ENCODE results near the gene PRSS2. TPM values are rescaled to one million over a fixed set of nuclear protein-coding genes. Genes with fewer than 3 reads are reported as not detected.
"Not testable (repeated sequence)": the region's sequence is repeated elsewhere in the genome, so short reads cannot be mapped to it uniquely, and the experiment has no call there.

The PRSS2 gene
- total RNA-seq, 1 experiment from 2014 or later = 22.4 TPM

GRCh38 chr7:142745745-142746144, 25.0 kb upstream of the PRSS2 start:
- Histone ChIP-seq H3K9me3 (ENCODE audit: control insufficient read depth, insufficient read depth, low read depth, low read length) (no peaks in the 10 kb centered on the region), H3K27me3 (ENCODE audit: control insufficient read depth, insufficient read depth, low read length) (0 out of 2 replicates have a peak, but pooled peaks cover 4% of the 10 kb centered on the region), H3K27ac (ENCODE audit: low read length) (no peak overlapping the region), H3K4me3 (ENCODE audit: low read depth in 2 of 2, low read length in 2 of 2) (no peak overlapping the region), H3K36me3 (ENCODE audit: control insufficient read depth, insufficient read depth, low read length) (no peaks in the 10 kb centered on the region), H3K4me1 (ENCODE audit: control insufficient read depth, insufficient read depth, low read length) (no peaks in the 10 kb centered on the region)
- ChIA-PET CTCF (no interaction called here), POLR2A (no interaction called here)
- no peak for DNase-seq (ENCODE audit: low read depth, low spot score)
- TF ChIP-seq TCF7L2 (IDR thresholded peaks at IDR 0.05; ENCODE audit: low read depth, low read length) (no peak), POLR2AphosphoS5 (IDR thresholded peaks at IDR 0.05; ENCODE audit: low read depth, low read length) (no peak), REST (IDR thresholded peaks at IDR 0.05; ENCODE audit: insufficient read depth in 1 of 2, low read depth in 2 of 2, low read length in 1 of 2) (no peak), CTCF (IDR thresholded peaks at IDR 0.05) (no peak), SIN3A (IDR thresholded peaks at IDR 0.05; ENCODE audit: borderline replicate concordance, insufficient read depth, low read depth, low read length) (no peak)
- ATAC-seq = no peak
- intact Hi-C loops (cut with micrococcal nuclease; ENCODE audit: unreplicated experiment) = no loop called here
- in situ Hi-C loops (cut with HindIII; ENCODE audit: low pct_unique_long_range_greater_than_20kb, low sequenced_read_pairs) = no loop called here
- BruUV-seq (replicated peaks) = no TSS peak

GRCh38 chr7:142746264-142746663, 24.5 kb upstream of the PRSS2 start:
- no peak overlapping the region for H3K4me3 ChIP-seq (ENCODE audit: low read depth in 2 of 2, low read length in 2 of 2)
- ChIA-PET POLR2A (no interaction called here), CTCF (no interaction called here)
- TF ChIP-seq SIN3A (IDR thresholded peaks at IDR 0.05; ENCODE audit: borderline replicate concordance, insufficient read depth, low read depth, low read length) = no peak
- no peak for TF ChIP-seq REST (IDR thresholded peaks at IDR 0.05; ENCODE audit: insufficient read depth in 1 of 2, low read depth in 2 of 2, low read length in 1 of 2)
- TF ChIP-seq POLR2AphosphoS5 (IDR thresholded peaks at IDR 0.05; ENCODE audit: low read depth, low read length) = no peak
- no peak for TF ChIP-seq CTCF (IDR thresholded peaks at IDR 0.05)
- TF ChIP-seq TCF7L2 (IDR thresholded peaks at IDR 0.05; ENCODE audit: low read depth, low read length) = no peak
- no peaks in the 10 kb centered on the region for H3K36me3 ChIP-seq (ENCODE audit: control insufficient read depth, insufficient read depth, low read length)
- no peaks in the 10 kb centered on the region for H3K4me1 ChIP-seq (ENCODE audit: control insufficient read depth, insufficient read depth, low read length)
- H3K27me3 ChIP-seq (ENCODE audit: control insufficient read depth, insufficient read depth, low read length) = 0 out of 2 replicates have a peak, but pooled peaks cover 4% of the 10 kb centered on the region
- no peaks in the 10 kb centered on the region for H3K9me3 ChIP-seq (ENCODE audit: control insufficient read depth, insufficient read depth, low read depth, low read length)
- BruUV-seq (replicated peaks) = no TSS peak
- ATAC-seq (no peak), DNase-seq (ENCODE audit: low read depth, low spot score) (no peak)
- H3K27ac ChIP-seq (ENCODE audit: low read length) = no peak overlapping the region
- in situ Hi-C loops (cut with HindIII; ENCODE audit: low pct_unique_long_range_greater_than_20kb, low sequenced_read_pairs) (no loop called here), intact Hi-C loops (cut with micrococcal nuclease; ENCODE audit: unreplicated experiment) (no loop called here)

GRCh38 chr7:142748410-142748809, 22.4 kb upstream of the PRSS2 start:
- H3K27ac ChIP-seq (ENCODE audit: low read length); POLR2A ChIA-PET; CTCF ChIA-PET; BruUV-seq (replicated peaks); H3K4me3 ChIP-seq (ENCODE audit: low read depth in 2 of 2, low read length in 2 of 2); H3K36me3 ChIP-seq (ENCODE audit: control insufficient read depth, insufficient read depth, low read length); H3K27me3 ChIP-seq (ENCODE audit: control insufficient read depth, insufficient read depth, low read length); intact Hi-C loops (cut with micrococcal nuclease; ENCODE audit: unreplicated experiment); H3K4me1 ChIP-seq (ENCODE audit: control insufficient read depth, insufficient read depth, low read length); H3K9me3 ChIP-seq (ENCODE audit: control insufficient read depth, insufficient read depth, low read depth, low read length); in situ Hi-C loops (cut with HindIII; ENCODE audit: low pct_unique_long_range_greater_than_20kb, low sequenced_read_pairs); ATAC-seq; DNase-seq (ENCODE audit: low read depth, low spot score): not testable (repeated sequence)
